GM12878 (cell line): ENCODE measurements around the gene CHRNA5. TPM values are rescaled to one million over a fixed set of nuclear protein-coding genes. Genes with fewer than 3 reads are reported as not detected.

Experiments
- ATAC-seq: fragments of 200-7000 bp; cut with Tn5 transposase; 3 replicates; pipeline ENCODE4 v1.9.1; 2020; ENCODE audit warnings: mild to moderate bottlenecking, moderate library complexity
- BruUV-seq: library from RNA; stranded (reverse); fragments of 400-500 nt; replicated peaks from 2 replicates; lab custom pipeline; 2021; lab: Mats Ljungman, UMichigan
- CTCF ChIA-PET: fragments of 300-600 bp; sonication (Branson Sonifier 250); formaldehyde crosslinking; extraction: SDS; loops from one replicate; lab custom pipeline; 2021; ENCODE audit warnings: inconsistent platforms; lab: Yijun Ruan, JAX
- POLR2A ChIA-PET: fragments of 350-600 bp; formaldehyde crosslinking; extraction: SDS; loops from one replicate; lab custom pipeline; 2021; ENCODE audit warnings: inconsistent platforms; lab: Charles Lee
- RAD21 ChIA-PET: fragments of 300-600 bp; sonication (Branson Sonifier 250); formaldehyde crosslinking; loops from one replicate; lab custom pipeline; 2023; ENCODE audit warnings: antibody characterized with exemption; ENCODE audit not compliant: unreplicated experiment; lab: Charles Lee
- SMC1A ChIA-PET: fragments of 300-600 bp; sonication (Branson Sonifier 250); formaldehyde crosslinking; loops from one replicate; lab custom pipeline; 2023; ENCODE audit not compliant: unreplicated experiment, uncharacterized antibody; lab: Charles Lee
- DNase-seq: peaks from one replicate; pipeline ENCODE4 v3.0.0-alpha.2; 2011; ENCODE audit warnings: low read depth, low spot score
- FAIRE-seq: peaks from 3 replicates; lab custom pipeline; 2011; peaks lifted over from hg19 to GRCh38; lab: Jason Lieb, UNC
- H2AFZ ChIP-seq: 2 replicates; pipeline ENCODE4 v1.6.0; 2011; ENCODE audit warnings: low read depth, low read length, control low read depth; ENCODE audit not compliant: control insufficient read depth
- H3K27ac ChIP-seq: 2 replicates; pipeline ENCODE4 v1.5.1; 2011; ENCODE audit warnings: control low read depth; ENCODE audit not compliant: control insufficient read depth, insufficient read depth
- H3K27me3 ChIP-seq, 2 experiments: replicated peaks in 1 of 2; 2 replicates each; pipeline versions ENCODE4 v1.6.0 to v1.6.1; 2011; ENCODE audit warnings: low read length in 1 of 2; ENCODE audit not compliant: control insufficient read depth in 2 of 2, insufficient read depth in 2 of 2
- H3K36me3 ChIP-seq, 2 experiments: 2 replicates each; pipeline ENCODE4 v1.5.1; 2011; ENCODE audit warnings: low read length in 1 of 2; ENCODE audit not compliant: control insufficient read depth in 2 of 2, insufficient read depth in 2 of 2
- H3K4me1 ChIP-seq: 2 replicates; pipeline ENCODE4 v1.6.1; 2011; ENCODE audit warnings: mild to moderate bottlenecking, low read length, moderate library complexity, mixed read lengths; ENCODE audit not compliant: control insufficient read depth, insufficient read depth
- H3K4me2 ChIP-seq: 2 replicates; pipeline ENCODE4 v1.6.0; 2011; ENCODE audit warnings: control low read depth; ENCODE audit not compliant: control insufficient read depth, insufficient read depth
- H3K4me3 ChIP-seq: fragments of 200-600 bp; sonication (generic); 2 replicates; pipeline ENCODE4 v1.5.1; 2016
- H3K79me2 ChIP-seq: 2 replicates; pipeline ENCODE4 v1.6.0; 2011; ENCODE audit warnings: low read length; ENCODE audit not compliant: control insufficient read depth, insufficient read depth
- H3K9ac ChIP-seq: 2 replicates; pipeline ENCODE4 v1.8.0; 2011; ENCODE audit warnings: low read length, control low read depth, mixed read lengths; ENCODE audit not compliant: control insufficient read depth, insufficient read depth
- H3K9me3 ChIP-seq: replicated peaks from 3 replicates; pipeline ENCODE4 v1.5.1; 2011; ENCODE audit warnings: mild to moderate bottlenecking, low read length; ENCODE audit not compliant: control insufficient read depth, insufficient read depth
- H4K20me1 ChIP-seq: 2 replicates; pipeline ENCODE4 v1.6.0; 2011; ENCODE audit not compliant: control insufficient read depth, insufficient read depth
- BACH1 ChIP-seq: fragments of 450-650 bp; IDR thresholded peaks from 2 replicates; pipeline ENCODE4 v1.6.1; 2017; ENCODE audit warnings: mild to moderate bottlenecking, borderline replicate concordance
- CEBPZ ChIP-seq: fragments of 150-350 bp; IDR thresholded peaks from 2 replicates; pipeline ENCODE4 v1.6.1; 2016; ENCODE audit warnings: low read depth, low read length
- ETV6 ChIP-seq, 2 experiments: fragments of 450-650 bp in 1 of 2; IDR thresholded peaks in 1 of 2; conservative IDR thresholded peaks in 1 of 2; 2 replicates each; pipeline ENCODE4 v1.6.1; 2014; ENCODE audit warnings: antibody characterized with exemption in 1 of 2, borderline replicate concordance in 1 of 2, low read depth in 1 of 2, mild to moderate bottlenecking in 1 of 2, moderate library complexity in 1 of 2
- FOXK2 ChIP-seq: fragments of 450-650 bp; IDR thresholded peaks from 2 replicates; pipeline ENCODE4 v1.6.1; 2017; ENCODE audit warnings: mild to moderate bottlenecking, moderate library complexity
- IKZF1 ChIP-seq: fragments of 450-650 bp; conservative IDR thresholded peaks from 2 replicates; pipeline ENCODE4 v1.6.1; 2017; ENCODE audit warnings: antibody characterized with exemption, mild to moderate bottlenecking
- IKZF2 ChIP-seq, 2 experiments: fragments of 450-650 bp; IDR thresholded peaks; 2 replicates each; pipeline ENCODE4 v1.6.1; 2017; ENCODE audit warnings: mild to moderate bottlenecking in 2 of 2, moderate library complexity in 2 of 2
- KLF5 ChIP-seq: fragments of 450-650 bp; IDR thresholded peaks from 2 replicates; pipeline ENCODE4 v1.6.1; 2014; ENCODE audit warnings: mild to moderate bottlenecking; ENCODE audit not compliant: partially characterized antibody
- MTA3 ChIP-seq: IDR thresholded peaks from 2 replicates; pipeline ENCODE4 v1.6.1; 2012; ENCODE audit warnings: low read length, inconsistent platforms, borderline replicate concordance
- MYC ChIP-seq: IDR thresholded peaks from 2 replicates; pipeline ENCODE4 v1.6.1; 2011; ENCODE audit warnings: mild to moderate bottlenecking, low read length, moderate library complexity, inconsistent platforms; ENCODE audit not compliant: insufficient read depth, insufficient replicate concordance, insufficient read length, severe bottlenecking
- PAX5 ChIP-seq: IDR thresholded peaks from 2 replicates; pipeline ENCODE4 v1.6.1; 2011; ENCODE audit warnings: low read depth, low read length, borderline replicate concordance
- RUNX3 ChIP-seq: IDR thresholded peaks from 2 replicates; pipeline ENCODE4 v1.6.1; 2012; ENCODE audit warnings: low read length, inconsistent platforms
- STAT1 ChIP-seq: fragments of 450-650 bp; conservative IDR thresholded peaks from 2 replicates; pipeline ENCODE4 v1.6.1; 2014; ENCODE audit warnings: antibody characterized with exemption, mild to moderate bottlenecking
- STAT3 ChIP-seq: IDR thresholded peaks from 2 replicates; pipeline ENCODE4 v1.6.1; 2011; ENCODE audit warnings: low read depth, low read length, improper control_type of control experiment
- TCF3 ChIP-seq: IDR thresholded peaks from 2 replicates; pipeline ENCODE4 v1.6.1; 2012; ENCODE audit warnings: low read depth, mild to moderate bottlenecking, low read length, borderline replicate concordance; ENCODE audit not compliant: insufficient read depth
- ZSCAN29 ChIP-seq: fragments of 450-650 bp; IDR thresholded peaks from 2 replicates; pipeline ENCODE4 v1.6.1; 2017; ENCODE audit warnings: mild to moderate bottlenecking, moderate library complexity
- WGBS: methylation state at CpG from one replicate; pipeline ENCODE4 v1.1.6; 2016; ENCODE audit warnings: low lambda C conversion rate; ENCODE audit not compliant: insufficient replicate concordance, insufficient coverage; ENCODE audit errors: missing lambda C conversion rate; 5-methylcytosine and 5-hydroxymethylcytosine counted together
- in situ Hi-C: fragments of 300-500 bp; cut with MboI; formaldehyde crosslinking; loops from 9 replicates; pipeline ENCODE4 v1.14.3; 2018; ENCODE audit warnings: mixed read lengths
- intact Hi-C: fragments of 100-400 bp; cut with micrococcal nuclease; formaldehyde crosslinking; loops from one replicate; pipeline ENCODE4 v1.14.2; 2022; ENCODE audit not compliant: unreplicated experiment
- polyA plus RNA-seq, 11 experiments: library from polyadenylated mRNA; depleted of rRNA in 4 of 11; unstranded in 6 of 11; stranded (reverse) in 5 of 11; fragments of >200 nt; fragmentation: Nextera tagmentation in 4 of 11; fragmentation: Illumina TruSeq in 1 of 11; extraction: Ambion mirVana in 4 of 11; extraction: Trizol in 1 of 11; gene quantifications; 1 replicate in 1 of 11; 2 replicates in 10 of 11; pipeline versions ENCODE4 v1.2.1 to v1.2.3, GENCODE V29; 2011 to 2016; ENCODE audit warnings: inconsistent platforms in 2 of 11, missing spikeins in 2 of 11, low read depth in 1 of 11
- total RNA-seq, 4 experiments: library from RNA; depleted of rRNA in 3 of 4; stranded (reverse); fragments of >200 nt in 3 of 4; fragmentation: Illumina TruSeq in 1 of 4; extraction: Trizol in 1 of 4; gene quantifications; 2 replicates each; pipeline versions ENCODE4 v1.2.1 to v1.2.3, GENCODE V29; 2013 to 2021

CHRNA5 gene
- total and polyA plus RNA-seq, 10 of the 15 experiments (the other 5 are each of a cell fraction or from before 2014, with no cell fraction given), result 0.74 to 21.4 (median 12.7) TPM

- POLR2A ChIA-PET, result interaction anchor here (0.9 to 1.9 kb wide), 3 partner anchors 7 to 23 kb away, joined by 3 to 5 read pairs (median 5); partner anchors contain the start of gene CHRNA5
- peaks cover 3% of the 10 kb centered on the region; the same call in 1 of the 2 replicates for H3K4me1 ChIP-seq
- RAD21 ChIA-PET, result interaction anchor here (0.7 kb wide), 1 partner anchor 23 kb away, joined by 3 read pairs; no protein-coding TSS in a partner anchor
- WGBS, result 99% methylated on average over 3 of the region's 3 CpGs
- peak overlapping the region; percentile 71; the same call in 1 of the 2 replicates for H3K4me3 ChIP-seq
- H3K27ac ChIP-seq, result no peak overlapping the region
- CTCF ChIA-PET, result interaction anchor here (0.7 kb wide), 2 partner anchors 30 to 235 kb away, joined by 3 read pairs; no protein-coding TSS in a partner anchor
- peaks cover 3 to 24% of the 10 kb centered on the region in 2 experiments for H3K36me3 ChIP-seq
- H3K9me3 ChIP-seq, result no peaks in the 10 kb centered on the region
- intact Hi-C loops, result no loop called here
- H3K4me2 ChIP-seq, result peak overlapping the region; percentile 58
- no peak overlapping the region for H2AFZ ChIP-seq
- ATAC-seq, result no peak
- SMC1A ChIA-PET, result interaction anchor here (1.3 to 6.1 kb wide), 3 partner anchors 11 to 24 kb away, joined by 4 to 47 read pairs (median 19); partner anchors contain the start of gene CHRNA5
- in situ Hi-C loops, result no loop called here
- H4K20me1 ChIP-seq, result no peaks in the 10 kb centered on the region
- no peak for TF ChIP-seq STAT1
- no peak for TF ChIP-seq MTA3
- no peak for TF ChIP-seq PAX5
- no peak for TF ChIP-seq BACH1
- TF ChIP-seq RUNX3, result no peak
- no peak for TF ChIP-seq STAT3
- TF ChIP-seq TCF3, result no peak
- TF ChIP-seq, all 136 proteins: peak for 0
- Histone ChIP-seq H3K79me2 (peaks cover 41% of the 10 kb centered on the region), H3K9ac (no peak overlapping the region), H3K27me3 (no peaks in the 10 kb centered on the region)
- no TSS peak for BruUV-seq
- no peak for FAIRE-seq
- DNase-seq, result no peak
Measured at GRCh38 chr15:78542647-78543046, 22.7 kb upstream of the CHRNA5 start.

GRCh38 chr15:78550194-78550593, 15.1 kb upstream of the CHRNA5 start:
- Histone ChIP-seq H3K4me2 (no peak overlapping the region), H3K36me3 (peaks cover 6 to 28% of the 10 kb centered on the region in 2 experiments), H3K27me3 (no peaks in the 10 kb centered on the region), H2AFZ (no peak overlapping the region), H3K9ac (no peak overlapping the region), H3K4me1 (peaks cover 6% of the 10 kb centered on the region), H4K20me1 (no peaks in the 10 kb centered on the region), H3K79me2 (no peaks in the 10 kb centered on the region; the same call in 1 of the 2 replicates), H3K27ac (no peak overlapping the region), H3K9me3 (no peaks in the 10 kb centered on the region), H3K4me3 (no peak overlapping the region)
- ChIA-PET POLR2A (interaction anchor here (1.3 to 1.5 kb wide), 2 partner anchors 8 to 17 kb away, joined by 3 to 5 read pairs; no protein-coding TSS in a partner anchor), CTCF (interaction anchor here (0.7 kb wide), 1 partner anchor 122 kb away, joined by 3 read pairs; no protein-coding TSS in a partner anchor), RAD21 (interaction anchor here (1.5 kb wide), 1 partner anchor 10 kb away, joined by 4 read pairs; the partner anchor contains the start of gene PSMA4), SMC1A (no interaction called here)
- WGBS, result 86% methylated on average over 6 of the region's 6 CpGs
- no TSS peak for BruUV-seq
- FAIRE-seq, result no peak
- intact Hi-C loops, result no loop called here
- in situ Hi-C loops, result no loop called here
- no peak for ATAC-seq
- DNase-seq, result no peak
- TF ChIP-seq IKZF1 (no peak), CEBPZ (no peak), KLF5 (no peak), MYC (no peak), TCF3 (no peak), ZSCAN29 (no peak), FOXK2 (no peak), ETV6 (conservative IDR thresholded peaks at IDR 0.05 in 1 of 2, IDR thresholded peaks at IDR 0.05 in 1 of 2; ENCODE audit: borderline replicate concordance in 1 of 2, low read depth in 1 of 2) (no peak), IKZF2 (IDR thresholded peaks at IDR 0.05) (no peak)
